ENCODE data around the gene PTPN4. TPM values are rescaled to one million over a fixed set of nuclear protein-coding genes. Genes with fewer than 3 reads are reported as not detected.
"Not testable (repeated sequence)": the region's sequence is repeated elsewhere in the genome, so short reads cannot be mapped to it uniquely, and the experiment has no call there.

PTPN4 gene
- total RNA-seq, 4 donors from 2014 or later, result 9.6 to 30.1 (median 18.4) TPM

GRCh38 chr2:119803101-119803500 lies 43.4 kb downstream of the PTPN4 start:
- no peaks in the 10 kb centered on the region for H3K9me3 ChIP-seq
- DNase-seq, result no peak
- TF ChIP-seq POLR2A (IDR thresholded peaks at IDR 0.05) (no peak), CTCF (IDR thresholded peaks at IDR 0.05) (no peak)
- intact Hi-C loops (cut with DNase I), result no loop called here
- 91 to 100% methylated on average over 2 of the region's 2 CpGs for WGBS, 2 donors
- H3K27ac ChIP-seq, result no peak overlapping the region
- H3K27me3 ChIP-seq, result no peaks in the 10 kb centered on the region
- H3K36me3 ChIP-seq, result no peaks in the 10 kb centered on the region
- no peaks in the 10 kb centered on the region for H3K4me1 ChIP-seq
- no peak overlapping the region for H3K4me3 ChIP-seq

- 91 to 97% methylated on average over 6 of the region's 6 CpGs for WGBS, 2 donors
- peaks cover 0 to 11% (median 0%) of the 10 kb centered on the region in 3 donors for H3K4me1 ChIP-seq
- H3K27ac ChIP-seq; DNase-seq; intact Hi-C loops (cut with DNase I); H3K27me3 ChIP-seq; H3K36me3 ChIP-seq; H3K9me3 ChIP-seq; H3K4me3 ChIP-seq: not testable (repeated sequence)
Observed at GRCh38 chr2:119804409-119804808, 44.7 kb downstream of the PTPN4 start.

- no peaks in the 10 kb centered on the region for H3K27me3 ChIP-seq
- intact Hi-C loops (cut with DNase I), result no loop called here
- no peak overlapping the region for H3K27ac ChIP-seq
- no peak for DNase-seq
- WGBS, 2 donors, result 40 to 56% methylated on average over 3 of the region's 3 CpGs
- H3K36me3 ChIP-seq, result peaks cover 0 to 11% (median 0%) of the 10 kb centered on the region in 3 donors
- no peaks in the 10 kb centered on the region for H3K9me3 ChIP-seq
- no peak for TF ChIP-seq CTCF (IDR thresholded peaks at IDR 0.05)
- TF ChIP-seq POLR2A (IDR thresholded peaks at IDR 0.05), result no peak
- H3K4me3 ChIP-seq, result no peak overlapping the region
- peaks cover 0 to 19% (median 0%) of the 10 kb centered on the region in 3 donors for H3K4me1 ChIP-seq
Observed at GRCh38 chr2:119808516-119809147, 48.9 kb downstream of the PTPN4 start.

GRCh38 chr2:119809339-119810048 lies 49.8 kb downstream of the PTPN4 start:
- H3K36me3 ChIP-seq, result peaks cover 0 to 16% (median 0%) of the 10 kb centered on the region in 3 donors

GRCh38 chr2:119810049-119810630 lies 50.4 kb downstream of the PTPN4 start:
- H3K36me3 ChIP-seq, result peaks cover 0 to 16% (median 0%) of the 10 kb centered on the region in 3 donors
- H3K9me3 ChIP-seq, result no peaks in the 10 kb centered on the region
- no peak overlapping the region for H3K4me3 ChIP-seq
- WGBS, 2 donors, result 70 to 73% methylated on average over 2 of the region's 2 CpGs
- no peak for DNase-seq
- intact Hi-C loops (cut with DNase I), result no loop called here
- H3K4me1 ChIP-seq, result peaks cover 0 to 19% (median 0%) of the 10 kb centered on the region in 3 donors
- H3K27ac ChIP-seq, result no peak overlapping the region
- H3K27me3 ChIP-seq, result no peaks in the 10 kb centered on the region
- no peak for TF ChIP-seq CTCF (IDR thresholded peaks at IDR 0.05)
- TF ChIP-seq POLR2A (IDR thresholded peaks at IDR 0.05), result no peak

More at GRCh38 chr2:119809339-119810048, 49.8 kb downstream of the PTPN4 start:
- no peak for TF ChIP-seq CTCF (IDR thresholded peaks at IDR 0.05)
- TF ChIP-seq POLR2A (IDR thresholded peaks at IDR 0.05), result no peak
- H3K27me3 ChIP-seq, result no peaks in the 10 kb centered on the region
- no peak overlapping the region for H3K27ac ChIP-seq
- peaks cover 0 to 19% (median 0%) of the 10 kb centered on the region in 3 donors for H3K4me1 ChIP-seq
- intact Hi-C loops (cut with DNase I), result no loop called here
- no peak for DNase-seq
- no peaks in the 10 kb centered on the region for H3K9me3 ChIP-seq
- WGBS, 2 donors, result 43 to 55% methylated on average over 6 of the region's 6 CpGs
- no peak overlapping the region for H3K4me3 ChIP-seq

All from esophagus squamous epithelium (tissue), 5 donors.